ENCODE results near the gene ASCL3. TPM values are rescaled to one million over a fixed set of nuclear protein-coding genes. Genes with fewer than 3 reads are reported as not detected.
"Not testable (repeated sequence)": the region's sequence is repeated elsewhere in the genome, so short reads cannot be mapped to it uniquely, and the experiment has no call there.

Gene ASCL3
- total RNA-seq, 1 donor from 2014 or later, result not detected

DNA sequence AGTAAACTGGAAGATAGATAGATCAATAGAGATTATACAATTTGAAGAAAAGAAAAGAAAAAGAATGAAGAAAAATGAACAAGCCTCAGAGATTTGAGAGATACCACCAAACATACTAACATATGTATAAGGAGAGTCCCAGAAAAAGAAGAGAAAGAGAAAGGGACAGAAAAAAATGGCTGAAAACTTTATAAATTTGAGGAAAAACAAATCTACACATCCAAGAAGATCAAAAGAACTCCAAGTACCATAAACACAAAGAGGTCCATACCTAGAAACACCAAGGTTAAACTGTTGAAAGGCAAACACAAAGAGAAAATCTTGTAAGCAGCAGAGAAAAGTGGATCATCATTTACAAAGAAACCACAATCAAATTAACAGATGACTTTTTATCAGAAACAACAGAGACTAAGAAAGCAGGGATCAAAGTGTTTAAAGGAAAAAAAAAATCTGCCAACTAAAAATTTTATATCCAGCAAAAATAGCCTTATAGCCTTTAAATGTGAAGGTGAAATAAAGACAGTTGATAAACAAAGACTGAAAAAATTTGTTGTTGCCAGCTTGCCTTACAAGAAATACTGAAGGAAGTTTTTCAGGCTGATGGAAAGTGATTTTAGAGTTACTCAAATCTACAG is 43.6 kb downstream of the ASCL3 start:
- Histone ChIP-seq H3K9me3 (peaks cover 8 to 19% of the 10 kb centered on the region in 2 donors), H3K4me1 (no peaks in the 10 kb centered on the region), H3K4me3 (no peak overlapping the region), H3K27me3 (no peaks in the 10 kb centered on the region), H3K36me3 (no peaks in the 10 kb centered on the region), H3K27ac (no peak overlapping the region)
- no peak for DNase-seq (ENCODE audit: low spot score in 2 of 2)
- no peak for TF ChIP-seq CTCF (IDR thresholded peaks at IDR 0.05)
- intact Hi-C loops (cut with DNase I), result no loop called here

GRCh38 chr11:8891185-8891584 is 51.6 kb downstream of the ASCL3 start:
- DNase-seq (ENCODE audit: low spot score in 2 of 2), result not testable (repeated sequence)

More at GRCh38 chr11:8891185-8891584, 51.6 kb downstream of the ASCL3 start:
- H3K27me3 ChIP-seq; intact Hi-C loops (cut with DNase I); H3K27ac ChIP-seq; H3K4me1 ChIP-seq; H3K4me3 ChIP-seq; H3K9me3 ChIP-seq; H3K36me3 ChIP-seq: not testable (repeated sequence)

Other genes with a start within 250 kb of the ASCL3 start
- 11.4 TPM for gene AKIP1, start 31.8 kb downstream of the ASCL3 start, total RNA-seq
- not detected for gene C11orf16, start 10.1 kb downstream of the ASCL3 start, total RNA-seq
- 42.4 TPM for gene TMEM9B, start 21.4 kb upstream of the ASCL3 start, total RNA-seq
- gene NRIP3, start 61.0 kb upstream of the ASCL3 start, total RNA-seq, result 7.7 TPM
- gene SCUBE2, start 148.6 kb upstream of the ASCL3 start, total RNA-seq, result 1.1 TPM

Measured in ascending aorta (tissue), 2 donors.